GM12872 (cell line): ENCODE results near the gene VSTM4.

Experiments
- CTCF ChIP-seq: IDR thresholded peaks from 3 replicates; pipeline ENCODE4 v1.5.1; 2011; ENCODE audit warnings: low read depth, mild to moderate bottlenecking, low read length, moderate library complexity; ENCODE audit not compliant: insufficient read depth

The VSTM4 gene

DNA sequence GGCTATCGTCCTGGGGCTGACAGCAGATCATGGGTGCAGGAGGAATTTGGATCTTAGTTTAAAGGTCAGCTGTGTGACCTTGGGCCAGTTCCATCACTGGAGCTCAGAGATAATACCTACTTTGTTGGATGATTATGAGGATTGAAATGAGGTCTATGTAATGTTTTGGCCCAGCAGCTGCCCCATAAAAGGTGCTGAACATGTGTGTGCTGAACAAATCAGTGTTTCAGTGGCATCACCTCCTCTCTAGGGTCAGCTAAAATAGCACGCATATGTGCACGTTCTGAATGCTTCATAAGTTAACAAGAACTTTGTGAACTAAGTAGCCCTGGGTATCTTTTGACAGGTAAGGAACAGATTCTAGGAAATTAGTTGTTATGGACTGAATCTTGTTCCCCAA is 90.8 kb downstream of the VSTM4 start:
- TF ChIP-seq CTCF, result no peak

GRCh38 chr10:49023752-49024151 is 91.6 kb downstream of the VSTM4 start:
- no peak for TF ChIP-seq CTCF

DNA sequence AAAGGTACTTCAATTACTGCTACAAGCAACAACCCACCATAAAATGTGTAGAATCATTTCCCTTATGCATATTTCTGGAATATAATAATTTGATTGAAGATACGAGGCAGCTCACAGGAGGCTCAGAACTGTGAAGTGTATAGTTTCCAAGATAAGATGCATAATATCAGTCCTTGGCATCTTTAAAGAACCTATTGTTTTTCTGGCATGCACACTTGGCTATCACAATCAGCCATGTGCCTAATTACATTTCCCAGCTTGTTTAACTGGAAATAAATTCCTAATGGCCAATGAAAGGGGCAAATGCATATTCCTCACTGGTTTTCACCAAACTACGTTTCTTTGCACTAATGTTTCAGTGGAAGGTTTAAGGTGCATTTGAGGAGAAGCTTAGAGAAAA is 92.3 kb downstream of the VSTM4 start:
- TF ChIP-seq CTCF, result no peak

DNA sequence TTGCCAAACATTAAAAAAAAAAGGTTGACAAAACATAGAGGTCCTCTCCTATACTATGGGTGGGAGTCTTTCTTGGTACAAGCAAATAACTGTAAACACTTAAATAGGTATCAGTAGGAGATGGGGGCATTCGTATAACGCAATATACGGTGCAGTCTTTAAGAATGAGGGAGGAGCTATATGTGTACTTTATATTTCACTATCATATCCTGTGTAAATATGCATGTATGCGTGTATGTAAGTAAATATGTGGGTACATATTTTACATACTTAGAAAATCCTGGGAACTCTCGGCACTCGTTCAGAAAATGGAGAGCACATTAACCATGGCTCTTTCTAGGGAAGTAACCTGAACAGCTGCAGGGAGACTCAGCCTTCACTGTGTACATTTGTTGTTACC is 93.6 kb downstream of the VSTM4 start:
- no peak for TF ChIP-seq CTCF

DNA sequence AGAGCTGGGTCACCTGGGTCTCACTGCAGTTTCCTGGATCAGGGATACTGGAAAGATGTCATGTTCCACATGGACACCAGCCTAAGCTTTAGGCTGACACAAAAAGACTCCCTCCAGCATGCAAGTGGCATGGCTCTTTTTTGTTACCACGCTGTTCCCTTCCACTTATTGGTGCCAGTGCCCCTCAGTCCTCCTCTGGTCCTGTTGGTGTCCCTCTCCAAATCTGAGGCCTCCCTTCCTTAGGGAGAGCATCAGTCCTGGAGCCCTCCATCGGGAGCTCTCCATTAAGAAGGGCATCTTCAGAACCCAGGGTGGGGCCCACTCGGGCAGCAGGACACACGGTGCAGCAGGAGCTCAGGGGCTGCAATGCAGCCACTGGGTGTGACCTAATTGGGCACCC is 99.6 kb downstream of the VSTM4 start:
- TF ChIP-seq CTCF, result no peak

GRCh38 chr10:49012603-49013002 is 102.7 kb downstream of the VSTM4 start:
- TF ChIP-seq CTCF, result no peak

- no peak for TF ChIP-seq CTCF
These were observed 103.6 kb downstream of the VSTM4 start for GRCh38 chr10:49011756-49012155.

DNA sequence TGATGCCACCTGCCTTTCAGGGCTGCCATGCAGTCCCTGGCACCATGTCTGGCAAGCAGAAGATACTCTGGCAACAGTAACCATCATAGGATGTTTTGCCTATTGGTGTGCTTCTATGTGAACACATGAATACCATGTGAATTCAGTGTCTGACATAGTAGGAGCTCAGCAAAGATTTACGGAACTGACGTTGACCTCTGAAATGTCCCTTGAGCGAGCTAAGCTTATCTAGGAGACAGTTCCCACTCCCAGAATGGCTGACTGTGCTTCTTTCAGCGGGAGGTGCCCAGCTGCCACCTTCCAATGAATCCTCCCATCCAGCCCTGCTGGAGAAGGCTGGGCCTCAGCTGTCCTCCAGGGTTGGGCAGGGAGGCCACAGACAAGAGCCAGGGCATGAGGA is 104.5 kb downstream of the VSTM4 start:
- TF ChIP-seq CTCF, result no peak
